NCI-H226 (cell line): ENCODE results near the gene ZNF555.
A peak's percentile ranks its signal among the peaks of the same experiment; 100 is the strongest.
"Not testable (repeated sequence)": the region's sequence is repeated elsewhere in the genome, so short reads cannot be mapped to it uniquely, and the experiment has no call there.

Experiments used
- DNase-seq: peaks from one replicate; pipeline ENCODE4 v3.0.0-alpha.2; 2015

The ZNF555 gene

DNA sequence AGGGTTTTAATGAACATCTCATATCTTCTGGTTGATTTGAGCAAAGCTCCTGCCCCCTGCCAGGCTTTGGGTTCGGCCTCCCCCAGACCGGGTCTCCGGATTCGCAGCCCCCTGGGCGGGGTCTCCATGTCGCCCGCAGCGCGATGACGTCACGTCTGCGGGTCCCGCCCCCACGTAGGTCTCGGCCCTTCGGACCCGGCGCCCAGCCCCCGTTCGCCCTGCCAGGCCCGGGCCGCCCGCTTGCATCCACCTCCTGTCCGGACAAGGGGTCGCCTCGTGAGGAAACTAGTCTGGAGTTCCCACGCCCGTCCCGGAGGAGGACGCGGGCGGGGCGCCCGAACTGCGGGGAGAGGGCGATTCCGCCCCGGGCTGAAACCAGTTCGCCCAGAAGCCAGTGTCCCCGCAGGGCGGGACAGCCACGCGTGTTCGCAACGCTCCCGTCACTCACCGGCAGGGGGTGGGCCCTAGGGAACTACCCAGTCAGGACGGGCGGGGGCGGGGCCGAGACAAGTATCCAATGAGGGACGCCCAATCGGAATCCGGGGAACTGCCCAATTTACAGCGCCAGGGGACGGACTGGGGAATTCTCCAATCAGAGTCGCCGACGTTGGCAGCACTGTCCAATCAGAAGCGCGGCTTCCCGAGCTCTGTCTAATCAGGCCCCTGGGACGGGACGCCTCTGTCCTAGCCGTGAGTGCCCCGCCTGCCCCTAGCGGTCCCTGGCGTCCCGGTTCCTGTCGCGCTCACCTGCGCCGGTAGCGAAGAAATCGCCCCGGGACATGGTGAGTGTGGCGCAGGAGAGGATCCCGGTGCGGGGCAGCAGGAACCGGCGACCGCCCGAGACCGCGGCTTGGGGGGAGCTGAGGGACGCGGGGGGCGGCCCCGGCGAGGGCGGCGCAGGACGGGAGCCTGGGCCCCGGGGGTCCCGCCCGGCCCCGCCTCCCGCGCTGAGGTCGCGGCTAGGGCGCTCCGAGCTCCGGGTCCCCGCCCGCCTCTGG is at the start of gene ZNF555:
TSS of gene ZNF555 (plus strand) at position 682 of the 998 bp plus-strand sequence. CDS start at position 780, 98 bp downstream.
- DNase-seq, result peak; percentile 98

DNA sequence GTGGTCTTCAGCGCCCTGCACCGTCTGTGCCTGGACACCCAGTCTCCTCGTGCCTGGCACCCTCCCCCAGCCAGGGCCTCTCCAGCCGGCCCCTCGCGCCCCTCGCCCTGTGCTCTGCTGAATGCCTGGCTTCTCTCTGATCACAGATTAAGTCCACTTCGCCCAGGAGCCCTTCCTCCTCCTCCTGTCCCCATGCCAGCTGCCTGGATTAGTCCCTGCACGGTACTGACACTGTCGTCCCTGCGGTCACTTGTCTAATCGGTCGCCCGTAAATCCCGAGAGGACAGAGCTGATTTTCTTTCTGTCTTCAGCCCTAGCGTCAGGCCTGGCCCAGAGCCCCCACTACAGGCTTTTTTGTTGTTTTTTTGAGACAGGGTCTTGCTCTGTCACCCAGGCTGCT is 49.4 kb upstream of the ZNF555 start:
- no peak for DNase-seq

DNA sequence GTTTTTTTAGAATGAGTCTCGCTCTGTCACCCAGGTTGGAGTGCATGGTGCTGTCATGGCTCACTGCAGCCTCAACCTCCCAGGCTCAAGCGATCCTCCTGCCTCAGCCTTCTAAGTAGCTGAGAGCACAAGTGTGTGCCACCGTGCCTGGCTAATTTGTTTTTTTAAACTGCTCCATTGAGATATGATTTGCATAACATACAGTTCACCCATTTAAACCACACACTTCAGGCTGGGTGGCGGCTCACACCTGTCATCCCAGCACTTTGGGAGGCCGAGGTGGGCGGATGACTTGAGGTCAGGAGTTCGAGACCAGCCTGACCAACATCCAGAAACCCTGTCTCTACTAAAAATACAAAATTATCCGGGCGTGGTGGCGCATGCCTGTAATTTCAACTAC is 48.6 kb upstream of the ZNF555 start:
- not testable (repeated sequence) for DNase-seq

DNA sequence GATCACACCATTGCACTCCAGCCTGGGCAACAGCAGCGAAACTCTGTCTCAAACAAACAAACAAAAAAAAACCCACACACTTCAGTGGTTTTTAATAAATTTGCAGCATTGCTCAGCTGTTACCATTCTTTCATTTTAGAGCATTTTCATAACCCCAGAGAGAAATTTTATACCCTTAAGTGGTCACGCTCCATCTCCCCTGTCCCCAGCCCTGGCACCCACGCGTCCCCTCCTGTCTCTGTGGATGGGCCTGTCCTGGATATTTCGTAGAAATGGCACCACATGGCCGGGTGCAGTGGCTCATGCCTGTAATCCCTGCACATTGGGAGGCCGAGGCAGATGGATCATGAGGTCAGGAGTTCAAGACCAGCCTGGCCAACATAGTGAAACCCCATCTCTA is 48.1 kb upstream of the ZNF555 start:
- DNase-seq, result no peak

DNA sequence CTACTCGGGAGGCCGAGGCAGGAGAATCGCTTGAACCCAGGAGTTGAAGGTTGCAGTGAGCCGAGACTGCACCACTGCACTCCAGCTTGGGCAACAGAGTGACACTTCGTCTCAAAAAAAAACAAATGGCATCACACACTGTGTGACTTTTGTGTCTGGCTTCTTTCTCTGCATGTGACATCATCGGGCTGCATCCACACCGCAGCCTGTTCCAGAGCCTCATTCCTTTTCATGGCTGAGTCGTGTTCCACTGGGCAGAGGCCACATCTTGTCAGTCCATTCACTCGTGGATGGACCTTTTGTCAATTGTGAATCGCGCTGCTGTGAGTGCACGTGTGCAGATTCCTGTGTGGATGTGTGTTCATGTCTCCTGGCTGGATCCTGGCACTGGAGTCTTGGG is 47.7 kb upstream of the ZNF555 start:
- no peak for DNase-seq

DNA sequence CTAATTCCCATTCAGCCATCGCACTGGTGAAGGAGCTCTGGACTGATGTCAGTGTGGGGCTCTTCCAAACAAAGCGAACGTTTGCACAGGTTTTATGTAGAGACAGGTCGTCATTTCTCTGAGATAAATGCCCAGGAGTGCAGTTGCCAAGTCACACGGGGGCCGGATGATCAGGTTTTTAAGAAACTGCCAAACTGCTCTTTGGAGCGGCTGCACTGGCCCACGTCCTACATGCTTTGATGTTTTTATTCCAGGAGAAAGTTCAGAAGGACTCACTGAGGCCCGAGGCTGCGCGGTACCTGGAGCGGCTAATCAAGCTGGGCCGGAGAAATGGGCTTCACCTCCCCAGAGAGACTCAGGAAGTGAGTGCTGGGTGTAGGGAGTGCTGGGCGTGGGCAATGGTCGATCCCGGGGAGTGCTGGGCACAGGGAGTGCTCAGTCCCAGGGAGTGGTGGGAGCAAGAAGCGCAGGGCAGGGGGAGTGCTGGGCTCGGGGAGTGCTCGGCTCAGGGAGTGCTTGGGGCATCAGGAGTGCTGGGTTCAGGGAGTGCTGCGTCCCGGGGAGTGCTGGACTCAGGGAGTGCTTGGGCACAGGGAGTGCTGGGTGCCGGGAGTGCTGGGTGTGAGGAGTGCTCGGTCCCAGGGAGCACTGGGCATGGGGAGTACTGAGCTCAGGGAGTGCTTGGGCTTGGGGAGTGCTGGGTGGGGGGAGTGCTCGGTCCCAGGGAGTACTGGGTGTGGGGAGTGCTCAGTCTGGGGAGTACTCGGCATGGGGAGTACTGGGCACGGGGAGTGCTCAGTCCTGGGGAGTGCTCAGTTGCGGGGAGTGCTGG is 45.2 kb upstream of the ZNF555 start:
- DNase-seq, result no peak

DNA sequence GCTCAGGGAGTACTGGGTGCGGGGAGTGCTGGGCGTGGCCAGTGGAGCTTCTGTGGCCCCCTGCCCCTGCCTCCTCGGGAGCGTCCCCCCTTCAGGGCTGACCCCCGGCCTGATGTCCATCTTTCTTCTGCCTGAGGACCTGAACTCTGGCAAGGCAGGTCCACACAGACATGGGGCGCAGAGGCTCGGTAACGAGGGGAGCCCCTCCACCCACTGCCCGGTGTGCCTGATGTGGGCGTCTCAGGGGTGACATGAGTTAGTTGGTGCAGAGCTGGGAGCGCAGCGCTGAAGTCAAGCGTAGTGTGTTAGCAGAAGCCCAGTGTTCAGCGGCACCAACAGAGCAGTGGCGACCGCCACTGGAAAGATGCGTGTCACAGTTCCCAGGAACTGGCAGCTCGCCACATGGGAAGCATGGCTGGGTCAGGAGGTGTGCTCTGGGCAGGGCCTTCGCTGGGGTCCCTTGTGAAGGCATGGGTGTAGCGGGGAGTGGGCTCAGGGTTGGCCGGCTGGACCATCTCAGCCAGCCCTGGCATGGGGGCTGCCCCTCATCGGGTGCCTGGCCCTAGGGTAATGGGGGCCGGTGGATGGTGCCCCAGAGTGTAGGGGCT is 44.5 kb upstream of the ZNF555 start:
- no peak for DNase-seq

DNA sequence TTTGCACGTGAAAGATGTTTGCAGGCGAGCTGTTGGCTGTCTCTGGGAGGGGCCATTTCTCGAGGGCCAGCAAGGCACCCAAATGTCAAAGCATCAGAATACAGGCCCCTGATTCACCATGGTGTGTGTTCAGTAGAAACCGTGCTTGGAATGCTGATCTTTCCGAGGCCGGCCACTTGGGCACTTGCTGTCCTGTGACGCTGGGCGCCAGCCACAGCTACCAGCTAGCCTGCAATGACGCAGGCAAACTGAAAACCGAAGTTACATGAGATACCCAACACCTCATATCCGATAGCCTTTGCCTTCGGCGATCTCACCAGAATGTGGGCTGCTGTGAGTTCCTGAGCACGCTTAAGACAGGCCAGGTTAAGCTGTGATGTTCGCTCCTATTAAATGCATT is 44.0 kb upstream of the ZNF555 start:
- no peak for DNase-seq

DNA sequence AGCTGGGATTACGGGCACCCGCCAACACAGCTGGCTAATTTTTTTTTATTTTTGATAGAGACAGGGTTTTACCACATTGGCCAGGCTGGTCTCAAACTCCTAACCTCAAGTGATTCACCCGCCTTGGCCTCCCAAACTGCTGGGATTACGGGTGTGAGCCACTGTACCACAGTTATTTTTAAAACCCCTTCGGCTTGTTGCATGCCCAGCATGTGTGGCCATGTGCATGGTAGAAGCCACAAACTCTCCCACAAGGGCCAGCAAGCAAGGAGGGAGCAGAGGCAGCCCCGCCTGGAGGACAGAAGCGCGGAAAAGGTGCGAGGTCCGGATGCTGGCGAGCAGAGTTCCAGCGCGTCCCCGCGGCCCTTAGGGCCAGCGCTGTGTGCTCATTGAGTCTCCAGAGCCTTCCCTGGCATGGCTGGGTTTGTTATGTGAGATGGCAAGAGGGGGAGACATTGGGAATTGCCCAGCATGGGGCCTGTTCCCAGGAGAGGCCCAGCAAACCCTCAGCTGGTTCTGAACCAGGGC is 43.1 kb upstream of the ZNF555 start:
- DNase-seq, result no peak

DNA sequence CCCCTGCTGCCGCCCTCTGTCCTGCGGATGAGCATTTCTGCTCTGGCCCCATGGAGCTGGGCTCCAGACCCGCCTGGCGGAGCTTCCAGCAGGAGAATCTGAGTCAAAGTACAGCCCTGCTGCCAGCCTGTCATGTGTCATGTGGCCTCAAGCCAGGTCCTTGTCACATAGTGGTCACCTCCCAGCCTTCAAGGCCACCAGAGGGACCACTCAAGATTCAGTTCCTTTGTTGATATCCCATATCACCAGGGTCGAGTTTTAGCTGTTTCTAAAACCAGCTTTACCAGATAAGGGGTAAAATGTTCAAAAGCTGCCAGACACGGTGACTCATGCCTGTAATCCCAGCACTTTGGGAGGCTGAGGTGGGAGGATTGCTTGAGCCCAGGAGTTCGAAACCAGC is 42.5 kb upstream of the ZNF555 start:
- DNase-seq, result peak; percentile 33

DNA sequence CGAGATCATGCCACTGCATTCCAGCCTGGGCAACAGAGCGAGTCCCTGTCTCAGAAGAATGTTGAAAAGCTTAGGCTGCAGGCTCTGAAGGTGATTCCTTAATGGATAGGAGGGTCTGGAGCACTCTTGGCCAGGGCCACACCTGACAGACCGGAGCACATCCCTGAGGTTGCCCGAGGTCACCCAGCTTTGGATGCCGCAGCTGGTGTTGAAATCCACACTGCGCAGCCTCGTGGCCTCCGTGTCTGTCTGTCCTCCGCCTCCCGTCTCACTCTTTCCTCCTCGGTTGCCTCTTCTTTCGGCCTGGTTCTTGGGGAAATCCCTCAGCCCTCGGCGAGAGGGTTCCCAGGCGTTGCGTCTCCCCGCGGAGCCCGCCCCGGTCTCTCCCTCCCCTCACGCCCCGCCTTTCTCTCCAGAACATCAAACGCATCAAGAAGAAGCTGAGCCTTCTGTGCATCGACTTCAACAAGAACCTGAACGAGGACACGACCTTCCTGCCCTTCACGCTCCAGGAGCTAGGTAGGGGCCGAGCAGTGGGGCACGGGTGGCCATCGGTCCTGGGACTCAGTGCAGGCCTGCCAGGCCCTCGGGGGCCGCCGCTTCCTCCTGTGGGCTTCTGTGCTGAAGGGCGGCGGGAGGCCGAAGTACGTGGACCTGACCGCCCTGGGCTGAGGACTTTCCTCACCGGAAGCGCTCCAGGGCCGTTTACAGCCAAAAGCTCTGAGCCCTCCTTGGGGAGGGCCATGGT is 41.8 kb upstream of the ZNF555 start:
- no peak for DNase-seq

DNA sequence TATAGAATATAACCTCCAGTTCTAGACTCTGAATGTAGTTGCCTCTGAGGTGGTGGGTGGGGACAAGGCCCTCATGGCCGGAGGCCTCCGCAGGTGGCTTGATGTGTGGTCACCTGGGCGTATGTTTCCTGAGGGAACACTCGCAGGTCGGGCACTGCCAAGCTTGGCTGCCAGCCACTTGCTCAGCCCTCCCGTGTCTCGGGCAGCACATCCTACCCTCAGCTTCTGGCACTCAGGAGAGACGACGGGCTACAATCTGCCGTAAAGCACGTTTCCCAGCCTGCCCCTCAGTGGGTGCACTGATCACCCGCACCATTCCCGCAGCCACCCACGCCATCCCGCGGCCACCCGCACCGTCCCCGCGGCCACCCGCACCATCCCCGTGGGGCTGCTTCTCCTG is 40.8 kb upstream of the ZNF555 start:
- DNase-seq, result no peak

DNA sequence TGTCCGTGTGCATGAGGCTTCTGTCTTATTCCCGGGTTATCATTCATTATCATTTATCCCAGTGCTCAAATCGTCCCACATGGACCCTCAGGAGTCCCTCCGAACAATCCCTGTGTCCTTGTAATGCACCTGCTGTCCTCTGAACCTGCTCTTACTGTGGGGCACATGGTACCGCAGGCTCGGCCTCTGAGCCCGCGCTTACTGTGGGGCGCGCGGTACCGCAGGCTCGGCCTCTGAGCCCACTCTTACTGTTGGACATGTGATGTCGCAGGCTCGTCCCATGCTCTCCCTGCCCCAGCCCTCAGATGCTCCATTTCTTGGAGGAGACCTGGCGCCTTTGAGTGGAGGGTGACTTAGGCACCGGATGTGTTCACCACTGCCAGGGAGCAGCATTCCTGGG is 38.4 kb upstream of the ZNF555 start:
- no peak for DNase-seq

DNA sequence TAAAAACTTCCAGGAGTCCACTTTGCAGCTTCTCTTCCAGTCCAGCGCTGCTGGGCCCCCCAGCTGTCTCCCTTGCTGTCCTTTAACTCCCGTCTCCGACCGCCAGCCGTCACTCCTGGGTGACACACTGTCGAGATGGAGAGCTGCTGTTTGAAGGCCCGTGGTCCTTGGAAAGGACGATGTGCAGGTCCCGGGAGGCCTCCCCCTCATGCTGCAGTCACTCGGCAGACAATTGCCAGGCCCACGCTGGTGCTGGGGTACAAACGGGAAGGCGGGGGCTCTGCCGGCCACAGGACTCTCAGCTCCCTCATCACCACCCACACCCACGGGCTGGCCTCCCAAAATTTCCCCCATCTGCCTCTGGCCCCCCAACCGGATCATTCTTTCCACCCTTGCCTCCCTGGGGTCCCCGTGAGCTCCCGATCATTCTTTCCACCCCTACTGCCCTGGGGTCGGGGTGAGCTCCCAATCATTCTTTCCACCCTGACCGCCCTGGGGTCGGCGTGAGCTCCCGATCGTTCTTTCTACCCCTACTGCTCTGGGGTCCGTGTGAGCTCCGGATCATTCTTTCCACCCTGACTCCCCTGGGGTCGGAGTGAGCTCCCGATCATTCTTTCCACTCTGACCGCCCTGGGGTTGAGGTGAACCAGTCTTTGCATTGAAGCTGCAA is 37.7 kb upstream of the ZNF555 start:
- no peak for DNase-seq

DNA sequence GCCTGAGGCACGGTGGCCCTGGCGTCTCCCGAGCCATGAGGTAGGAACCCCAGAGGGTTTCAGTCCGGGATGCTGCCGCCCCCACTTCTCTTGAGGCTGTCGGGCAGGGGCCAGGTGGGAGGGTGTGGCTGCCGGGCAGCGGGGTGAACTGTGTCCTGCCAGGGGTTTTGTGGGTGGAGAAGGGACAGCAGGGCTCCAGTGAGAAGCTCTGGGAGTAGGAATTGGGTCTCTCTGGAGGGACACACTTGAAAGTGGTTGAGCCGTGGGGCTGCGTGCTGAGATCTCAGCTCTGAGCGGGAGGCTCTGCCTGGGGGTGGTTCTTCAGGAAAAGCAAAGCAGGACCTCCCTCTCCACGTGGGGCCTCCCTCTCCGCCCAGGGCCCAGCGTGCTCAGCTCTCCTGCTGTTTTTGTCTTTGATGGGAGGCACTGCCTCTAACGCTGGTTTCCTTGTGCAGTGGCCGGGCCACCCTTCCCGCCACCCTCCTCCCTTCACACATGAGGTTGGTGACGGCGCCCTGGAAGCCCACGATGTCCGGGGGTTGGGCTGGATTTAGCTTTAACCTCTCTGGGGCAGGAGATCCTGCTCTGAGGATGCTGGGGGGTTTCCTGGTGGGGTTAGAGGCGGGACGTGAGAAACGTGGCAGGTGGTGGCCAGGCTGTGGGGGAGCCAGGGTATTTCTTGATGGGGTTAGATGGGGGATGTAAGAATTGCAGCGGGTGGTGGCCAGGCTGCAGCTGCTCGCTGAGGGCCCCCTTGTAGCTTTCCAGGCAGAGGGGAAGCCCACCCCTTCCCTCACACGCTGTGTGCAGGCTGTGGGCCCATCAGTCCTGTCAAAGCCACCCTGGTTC is 36.9 kb upstream of the ZNF555 start:
- DNase-seq, result no peak

DNA sequence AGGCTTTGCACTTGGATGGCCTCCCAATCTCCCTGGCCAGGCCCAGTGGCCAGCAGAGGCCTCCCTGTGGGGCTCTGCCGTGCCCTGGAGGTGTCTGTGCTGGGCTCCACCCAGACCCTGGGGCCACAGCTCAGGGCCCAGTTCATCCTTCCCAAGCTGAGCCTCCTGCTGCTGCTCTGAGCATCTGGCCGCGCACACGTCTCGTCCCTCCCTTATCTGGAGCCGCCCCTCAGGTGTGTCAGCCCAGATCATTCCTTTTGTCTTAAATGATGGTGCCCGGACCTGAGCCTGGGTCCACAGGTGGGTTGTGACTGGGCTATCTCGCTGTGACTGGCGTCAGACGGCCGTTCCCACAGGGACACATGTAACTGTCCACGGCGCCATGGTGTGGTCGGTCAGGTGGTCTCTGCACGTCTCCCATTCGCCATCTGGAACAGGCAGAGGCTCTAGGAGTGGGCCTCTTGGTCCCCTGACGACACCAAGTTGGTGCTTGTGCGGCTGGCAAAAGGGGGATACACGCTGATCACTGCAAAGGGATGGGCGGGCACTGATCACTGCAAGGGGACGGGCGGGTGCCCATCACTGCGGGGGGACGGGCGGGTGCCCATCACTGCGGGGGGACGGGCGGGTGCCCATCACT is 35.9 kb upstream of the ZNF555 start:
- no peak for DNase-seq

DNA sequence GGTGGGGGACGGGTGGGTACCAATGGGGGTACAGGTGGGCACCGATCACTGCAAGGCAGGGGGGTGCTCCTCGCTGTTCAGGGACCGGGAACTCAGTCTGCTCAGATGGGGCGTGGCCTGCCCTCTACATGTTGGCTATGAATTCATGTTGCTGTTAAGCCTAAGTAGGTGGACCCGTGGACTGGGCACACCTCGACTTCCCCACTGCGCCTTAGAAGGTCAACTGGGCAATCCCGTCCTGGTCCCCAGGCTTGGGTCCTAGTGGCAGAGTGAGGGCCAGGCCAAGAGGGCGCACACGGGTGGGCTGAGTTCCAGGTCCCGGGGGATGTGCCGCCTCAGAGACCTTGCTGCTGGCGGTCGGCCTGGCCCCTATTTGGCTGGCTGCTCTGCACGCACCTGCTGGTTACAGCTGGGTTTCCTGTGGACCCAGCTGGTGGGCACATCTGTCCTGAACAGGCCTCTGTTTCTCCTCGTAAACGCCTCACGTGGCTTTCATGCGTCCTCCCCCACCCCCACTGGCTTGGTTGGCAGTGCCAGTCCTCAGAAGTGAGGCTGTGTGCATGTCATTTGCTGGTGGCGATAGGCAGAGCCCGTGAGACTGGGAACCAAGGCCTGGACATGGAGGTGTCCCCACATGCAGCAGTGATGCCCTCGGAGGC is 35.2 kb upstream of the ZNF555 start:
- no peak for DNase-seq

DNA sequence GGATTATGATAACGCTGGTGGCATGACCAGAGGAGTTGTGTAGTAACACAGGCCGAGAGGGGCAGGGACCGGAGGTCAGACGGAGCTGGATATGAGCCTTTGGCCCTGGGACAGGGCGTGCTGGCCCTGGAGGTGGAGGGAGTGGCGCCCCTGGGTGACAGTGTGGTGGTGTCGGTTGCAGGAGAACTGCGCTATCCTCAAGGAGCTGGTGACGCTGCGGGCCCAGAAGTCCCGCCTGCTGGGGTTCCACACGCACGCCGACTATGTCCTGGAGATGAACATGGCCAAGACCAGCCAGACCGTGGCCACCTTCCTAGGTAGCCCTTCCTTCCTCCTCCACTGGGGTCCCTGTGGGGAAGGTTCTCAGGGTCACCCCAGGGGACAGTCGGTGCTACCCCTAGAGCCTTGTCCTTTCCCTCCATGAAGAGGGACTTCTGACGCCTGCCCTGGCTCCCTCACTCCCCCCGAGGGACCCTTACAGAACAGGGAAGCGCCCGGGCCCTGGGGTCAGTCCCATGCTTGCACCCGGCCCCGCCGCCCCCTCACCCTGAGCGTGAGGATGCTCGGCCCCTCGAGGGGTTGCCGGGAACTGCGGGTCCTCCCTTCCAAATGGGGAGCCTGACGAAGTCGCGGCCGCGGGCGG is 34.4 kb upstream of the ZNF555 start:
- DNase-seq, result no peak
